K562 (cell line): ENCODE results near the gene HOXC11. TPM values are rescaled to one million over a fixed set of nuclear protein-coding genes. Genes with fewer than 3 reads are reported as not detected.
A peak's percentile ranks its signal among the peaks of the same experiment; 100 is the strongest.

Experiments
- ATAC-seq: fragments of 200-7000 bp; cut with Tn5 transposase; 3 replicates; pipeline ENCODE4 v1.9.1; 2020; ENCODE audit warnings: moderate library complexity
- BruUV-seq: library from RNA; stranded (reverse); fragments of 400-500 nt; replicated peaks from 2 replicates; lab custom pipeline; 2021; lab: Mats Ljungman, UMichigan
- CTCF ChIA-PET: fragments of 300-600 bp; formaldehyde crosslinking; extraction: SDS; loops from one replicate; lab custom pipeline; 2021; ENCODE audit warnings: low intra/inter-chr PET ratio; lab: Yijun Ruan, JAX
- POLR2A ChIA-PET: fragments of 300-600, 350-650 bp; sonication (Branson Sonifier 250); formaldehyde crosslinking; extraction: SDS; loops from one replicate; lab custom pipeline; 2021; ENCODE audit warnings: antibody characterized with exemption, inconsistent platforms; lab: Yijun Ruan, JAX
- DNase-seq, 4 experiments: peaks; one replicate each; pipeline versions ENCODE4 v3.0.0 to v3.0.0-alpha.2; 2011 to 2018; ENCODE audit warnings: low spot score in 3 of 4, mixed read lengths in 3 of 4; ENCODE audit errors: extremely low read depth in 1 of 4
- FAIRE-seq: peaks from 2 replicates; lab custom pipeline; 2011; peaks lifted over from hg19 to GRCh38; lab: Jason Lieb, UNC
- H2AFZ ChIP-seq: 2 replicates; pipeline ENCODE4 v1.6.0; 2011; ENCODE audit warnings: low read depth, low read length, control low read depth, inconsistent platforms
- H3K27ac ChIP-seq: fragments of 200-600 bp; 3 replicates; pipeline ENCODE4 v1.8.0; 2011; ENCODE audit warnings: low read depth, mild to moderate bottlenecking, control low read depth, inconsistent platforms, low read length, moderate library complexity, mixed read lengths; ENCODE audit errors: extremely low read depth
- H3K27me3 ChIP-seq, 2 experiments: fragments of 300-600 bp in 1 of 2; 2 replicates in 1 of 2; 3 replicates in 1 of 2; pipeline versions ENCODE4 v1.6.0 to v1.8.0; 2011; ENCODE audit warnings: inconsistent platforms in 2 of 2, low read length in 2 of 2, mild to moderate bottlenecking in 1 of 2, mixed read lengths in 1 of 2, moderate library complexity in 1 of 2; ENCODE audit not compliant: control insufficient read depth in 2 of 2, insufficient read depth in 2 of 2
- H3K36me3 ChIP-seq: fragments of 300-600 bp; 3 replicates; pipeline ENCODE4 v1.8.0; 2011; ENCODE audit warnings: mild to moderate bottlenecking, low read length, inconsistent platforms; ENCODE audit not compliant: control insufficient read depth, insufficient read depth
- H3K4me1 ChIP-seq, 2 experiments: fragments of 200-600 bp in 1 of 2; replicated peaks in 1 of 2; 2 replicates in 1 of 2; 3 replicates in 1 of 2; pipeline versions ENCODE4 v1.5.1 to v1.8.0; 2011; ENCODE audit warnings: inconsistent platforms in 2 of 2, low read length in 2 of 2, mild to moderate bottlenecking in 1 of 2, mixed read lengths in 1 of 2, moderate library complexity in 1 of 2; ENCODE audit not compliant: control insufficient read depth in 2 of 2, insufficient read depth in 2 of 2
- H3K4me2 ChIP-seq: 2 replicates; pipeline ENCODE4 v1.6.1; 2011; ENCODE audit warnings: low read length, control low read depth, inconsistent platforms, mixed read lengths; ENCODE audit not compliant: insufficient read depth
- H3K4me3 ChIP-seq: fragments of 200-600 bp; sonication (generic), shearing (Covaris generic); 2 replicates; pipeline ENCODE4 v1.5.1; 2016; ENCODE audit warnings: control low read depth, inconsistent platforms
- H3K79me2 ChIP-seq: fragments of 200-600 bp; 3 replicates; pipeline ENCODE4 v1.8.0; 2011; ENCODE audit warnings: low read length, inconsistent platforms; ENCODE audit not compliant: control insufficient read depth, insufficient read depth
- H3K9ac ChIP-seq, 2 experiments: 2 replicates each; pipeline versions ENCODE4 v1.6.0 to v1.6.1; 2011; ENCODE audit warnings: low read depth in 2 of 2, low read length in 2 of 2, control low read depth in 1 of 2, inconsistent platforms in 1 of 2, mild to moderate bottlenecking in 1 of 2, mixed read lengths in 1 of 2; ENCODE audit not compliant: insufficient read depth in 1 of 2
- H3K9me1 ChIP-seq: one replicate; pipeline ENCODE4 v1.6.0; 2011; ENCODE audit warnings: inconsistent platforms, mild to moderate bottlenecking, low read length, moderate library complexity; ENCODE audit not compliant: control insufficient read depth, insufficient read depth
- H3K9me3 ChIP-seq: replicated peaks from 2 replicates; pipeline ENCODE4 v1.5.1; 2011; ENCODE audit warnings: low read depth, low read length, inconsistent platforms; ENCODE audit not compliant: control insufficient read depth, insufficient read depth
- H4K20me1 ChIP-seq: replicated peaks from 2 replicates; pipeline ENCODE4 v1.6.1; 2011; ENCODE audit warnings: low read length, inconsistent platforms, mixed read lengths; ENCODE audit not compliant: control insufficient read depth, insufficient read depth
- EHMT2 ChIP-seq: fragments of 450-650 bp; IDR thresholded peaks from 2 replicates; pipeline ENCODE4 v1.6.1; 2018; ENCODE audit warnings: antibody characterized with exemption
- ERF ChIP-seq: fragments of 450-650 bp; formaldehyde crosslinking; IDR thresholded peaks from 2 replicates; pipeline ENCODE4 v1.4.0; 2020; ENCODE audit warnings: mild to moderate bottlenecking, mixed read lengths
- LCOR ChIP-seq: sonication (generic); formaldehyde crosslinking; IDR thresholded peaks from 2 replicates; pipeline ENCODE4 v1.8.0; 2022; ENCODE audit warnings: mild to moderate bottlenecking, missing genetic modification reagents
- NFIC ChIP-seq: fragments of 450-650 bp; IDR thresholded peaks from 2 replicates; pipeline ENCODE4 v1.6.1; 2017; ENCODE audit warnings: mild to moderate bottlenecking, inconsistent platforms
- TAF7 ChIP-seq: fragments of 450-650 bp; IDR thresholded peaks from 2 replicates; pipeline ENCODE4 v1.6.1; 2016; ENCODE audit warnings: missing genetic modification characterization, missing compliant biosample characterization
- ZBTB17 ChIP-seq: fragments of 450-650 bp; formaldehyde crosslinking; IDR thresholded peaks from 2 replicates; pipeline ENCODE4 v1.4.0; 2020; ENCODE audit warnings: mild to moderate bottlenecking
- WGBS: fragments of 100-300 bp; shearing (Covaris generic); methylation state at CpG from one replicate; pipeline ENCODE4 v1.1.6; 2016; ENCODE audit warnings: low coverage, mixed read lengths; ENCODE audit not compliant: insufficient coverage; ENCODE audit errors: missing lambda C conversion rate; 5-methylcytosine and 5-hydroxymethylcytosine counted together
- in situ Hi-C: fragments of 300-500 bp; cut with MboI; formaldehyde crosslinking; loops from 4 replicates; pipeline ENCODE4 v1.15.0; 2018; ENCODE audit warnings: inconsistent platforms, mixed read lengths
- intact Hi-C: fragments of 100-400 bp; cut with micrococcal nuclease; formaldehyde crosslinking; loops from 2 replicates; pipeline ENCODE4 v1.14.2; 2022
- polyA plus RNA-seq, 8 experiments: library from polyadenylated mRNA; depleted of rRNA in 4 of 8; stranded (reverse) in 5 of 8; unstranded in 3 of 8; fragments of >200 nt; fragmentation: Nextera tagmentation in 2 of 8; fragmentation: Illumina TruSeq in 1 of 8; extraction: Ambion mirVana in 2 of 8; extraction: Trizol in 1 of 8; gene quantifications; 2 replicates each; pipeline versions ENCODE4 v1.2.1 to v1.2.3, GENCODE V29; 2011 to 2014; ENCODE audit warnings: inconsistent platforms in 1 of 8, missing spikeins in 1 of 8
- total RNA-seq, 7 experiments: library from RNA; depleted of rRNA in 6 of 7; stranded (reverse); fragments of >200 nt in 6 of 7; fragmentation: Illumina TruSeq in 2 of 7; extraction: Trizol in 2 of 7; gene quantifications; 2 replicates each; pipeline versions ENCODE4 v1.2.1 to v1.2.3, GENCODE V29; 2011 to 2021; ENCODE audit warnings: low replicate concordance in 1 of 7
- TF ChIP-seq, protein P1 (sequence below): sonication (generic); formaldehyde crosslinking; IDR thresholded peaks from 2 replicates; pipeline ENCODE4 v1.9.0; 2022; ENCODE audit warnings: mild to moderate bottlenecking, missing genetic modification reagents
- TF ChIP-seq, protein P2 (sequence below): fragments of 250-450 bp; sonication (Bioruptor Pico); IDR thresholded peaks from 2 replicates; pipeline ENCODE4 v1.4.0; 2020; ENCODE audit warnings: mild to moderate bottlenecking, moderate library complexity

HOXC11 gene
- total and polyA plus RNA-seq, 9 of the 15 experiments (the other 6 are each of a cell fraction or from before 2014, with no cell fraction given): not detected

GRCh38 chr12:53975479-53976152, 2.7 kb downstream of the HOXC11 start:
- CTCF ChIA-PET: no interaction called here
- POLR2A ChIA-PET: interaction anchor here (0.6 to 1.9 kb wide), 6 partner anchors 12 to 1629 kb away, joined by 3 to 11 read pairs (median 3); partner anchors contain the start of gene HOXC9
- in situ Hi-C loops: no loop called here
- Histone ChIP-seq H3K9ac (no peak overlapping the region), H3K36me3 (no peaks in the 10 kb centered on the region), H3K27me3 (peaks cover 40 to 63% of the 10 kb centered on the region in 2 experiments; a peak in 4 of 5 replicates), H4K20me1 (peaks cover 5% of the 10 kb centered on the region; the same call in 1 of the 2 replicates), H2AFZ (no peak overlapping the region), H3K9me1 (no peaks in the 10 kb centered on the region), H3K4me1 (peaks cover 2 to 25% of the 10 kb centered on the region in 2 experiments; a peak in 2 of 5 replicates), H3K4me2 (no peak overlapping the region), H3K79me2 (no peaks in the 10 kb centered on the region), H3K9me3 (no peaks in the 10 kb centered on the region), H3K4me3 (no peak overlapping the region), H3K27ac (no peak overlapping the region)
- TF ChIP-seq ZBTB17 (CRISPR knock-in tag) (no peak), NFIC (0 out of 2 replicates have a peak, but pooled peaks have one; percentile 10)
- no peak for ATAC-seq
- WGBS: 22% methylated on average over 26 of the region's 31 CpGs
- no peak for FAIRE-seq
- no peak for DNase-seq
- intact Hi-C loops: no loop called here
- no TSS peak for BruUV-seq

- FAIRE-seq (no peak), ATAC-seq (no peak), DNase-seq (no peak)
- peak overlapping the region in 1 of 2 experiments; percentile 76; a peak in 2 of 4 replicates for H3K9ac ChIP-seq
- H3K4me1 ChIP-seq: peaks cover 2 to 25% of the 10 kb centered on the region in 2 experiments; a peak in 2 of 5 replicates
- H3K9me1 ChIP-seq: no peaks in the 10 kb centered on the region
- intact Hi-C loops: no loop called here
- peaks cover 43 to 56% of the 10 kb centered on the region in 2 experiments for H3K27me3 ChIP-seq
- WGBS: 25% methylated on average over 18 of the region's 21 CpGs
- POLR2A ChIA-PET: interaction anchor here (0.9 to 1.9 kb wide), 4 partner anchors 12 to 248 kb away, joined by 3 to 11 read pairs (median 3); partner anchors contain the start of gene HOXC9
- no peak overlapping the region for H2AFZ ChIP-seq
- H4K20me1 ChIP-seq: peaks cover 5% of the 10 kb centered on the region; the same call in 1 of the 2 replicates
- CTCF ChIA-PET: no interaction called here
- BruUV-seq: no TSS peak
- H3K4me3 ChIP-seq: no peak overlapping the region
- in situ Hi-C loops: no loop called here
- no peak overlapping the region for H3K27ac ChIP-seq
- H3K4me2 ChIP-seq: no peak overlapping the region
- no peaks in the 10 kb centered on the region for H3K79me2 ChIP-seq
- H3K36me3 ChIP-seq: no peaks in the 10 kb centered on the region
- H3K9me3 ChIP-seq: no peaks in the 10 kb centered on the region
- TF ChIP-seq, protein P1, sequence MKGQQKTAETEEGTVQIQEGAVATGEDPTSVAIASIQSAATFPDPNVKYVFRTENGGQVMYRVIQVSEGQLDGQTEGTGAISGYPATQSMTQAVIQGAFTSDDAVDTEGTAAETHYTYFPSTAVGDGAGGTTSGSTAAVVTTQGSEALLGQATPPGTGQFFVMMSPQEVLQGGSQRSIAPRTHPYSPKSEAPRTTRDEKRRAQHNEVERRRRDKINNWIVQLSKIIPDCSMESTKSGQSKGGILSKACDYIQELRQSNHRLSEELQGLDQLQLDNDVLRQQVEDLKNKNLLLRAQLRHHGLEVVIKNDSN: no peak
- TF ChIP-seq LCOR (CRISPR knock-in tag) (no peak), TAF7 (no peak), ERF (no peak), EHMT2 (no peak)
- TF ChIP-seq, protein P2, sequence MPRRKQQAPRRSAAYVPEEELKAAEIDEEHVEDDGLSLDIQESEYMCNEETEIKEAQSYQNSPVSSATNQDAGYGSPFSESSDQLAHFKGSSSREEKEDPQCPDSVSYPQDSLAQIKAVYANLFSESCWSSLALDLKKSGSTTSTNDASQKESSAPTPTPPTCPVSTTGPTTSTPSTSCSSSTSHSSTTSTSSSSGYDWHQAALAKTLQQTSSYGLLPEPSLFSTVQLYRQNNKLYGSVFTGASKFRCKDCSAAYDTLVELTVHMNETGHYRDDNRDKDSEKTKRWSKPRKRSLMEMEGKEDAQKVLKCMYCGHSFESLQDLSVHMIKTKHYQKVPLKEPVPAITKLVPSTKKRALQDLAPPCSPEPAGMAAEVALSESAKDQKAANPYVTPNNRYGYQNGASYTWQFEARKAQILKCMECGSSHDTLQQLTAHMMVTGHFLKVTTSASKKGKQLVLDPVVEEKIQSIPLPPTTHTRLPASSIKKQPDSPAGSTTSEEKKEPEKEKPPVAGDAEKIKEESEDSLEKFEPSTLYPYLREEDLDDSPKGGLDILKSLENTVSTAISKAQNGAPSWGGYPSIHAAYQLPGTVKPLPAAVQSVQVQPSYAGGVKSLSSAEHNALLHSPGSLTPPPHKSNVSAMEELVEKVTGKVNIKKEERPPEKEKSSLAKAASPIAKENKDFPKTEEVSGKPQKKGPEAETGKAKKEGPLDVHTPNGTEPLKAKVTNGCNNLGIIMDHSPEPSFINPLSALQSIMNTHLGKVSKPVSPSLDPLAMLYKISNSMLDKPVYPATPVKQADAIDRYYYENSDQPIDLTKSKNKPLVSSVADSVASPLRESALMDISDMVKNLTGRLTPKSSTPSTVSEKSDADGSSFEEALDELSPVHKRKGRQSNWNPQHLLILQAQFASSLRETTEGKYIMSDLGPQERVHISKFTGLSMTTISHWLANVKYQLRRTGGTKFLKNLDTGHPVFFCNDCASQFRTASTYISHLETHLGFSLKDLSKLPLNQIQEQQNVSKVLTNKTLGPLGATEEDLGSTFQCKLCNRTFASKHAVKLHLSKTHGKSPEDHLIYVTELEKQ: no peak
Measured at GRCh38 chr12:53976172-53976822, 3.4 kb downstream of the HOXC11 start.
